ENCODE measurements around the gene CAPN12. TPM values are rescaled to one million over a fixed set of nuclear protein-coding genes. Genes with fewer than 3 reads are reported as not detected.
A peak's percentile ranks its signal among the peaks of the same experiment; 100 is the strongest.
"Not testable (repeated sequence)": the region's sequence is repeated elsewhere in the genome, so short reads cannot be mapped to it uniquely, and the experiment has no call there.

The CAPN12 gene
- total and polyA plus RNA-seq, 2 of the 4 experiments (the other 2 are of a cell fraction): 0.18 to 0.97 TPM

- H3K4me1 ChIP-seq (ENCODE audit: control insufficient read depth, insufficient read depth, low read length); H3K4me3 ChIP-seq (ENCODE audit: insufficient read depth, low read depth, low read length); H3K79me1 ChIP-seq (ENCODE audit: low read depth in 1 of 2, low read length in 2 of 2); CTCF ChIA-PET; ATAC-seq (ENCODE audit: low read depth); H3K4me2 ChIP-seq (ENCODE audit: low read depth, low read length); H2BK20ac ChIP-seq (ENCODE audit: low read depth, low read length); H2BK5ac ChIP-seq (ENCODE audit: low read depth, low read length, poor library complexity, severe bottlenecking); H3K27ac ChIP-seq (ENCODE audit: insufficient read depth, low read length); H3K18ac ChIP-seq (ENCODE audit: low read depth, low read length); H2BK15ac ChIP-seq (ENCODE audit: low read depth, low read length); dilution Hi-C loops (cut with HindIII; ENCODE audit: low sequenced_read_pairs, unreplicated experiment); H2AK9ac ChIP-seq (replicated peaks; ENCODE audit: low read depth, low read length, poor library complexity); H3K4ac ChIP-seq (ENCODE audit: low read depth, low read length); BruUV-seq (replicated peaks); H4K91ac ChIP-seq (ENCODE audit: insufficient read depth, low read depth, low read length); H4K5ac ChIP-seq (ENCODE audit: low read depth, low read length); H4K20me1 ChIP-seq (ENCODE audit: insufficient read depth, low read length); H2AFZ ChIP-seq (replicated peaks; ENCODE audit: low read length, poor library complexity); H3K9me1 ChIP-seq (ENCODE audit: insufficient read depth, low read length); H3K14ac ChIP-seq (replicated peaks; ENCODE audit: low read depth, low read length); in situ Hi-C loops (cut with MboI; ENCODE audit: low sequenced_read_pairs); H3K9me3 ChIP-seq (ENCODE audit: control insufficient read depth, insufficient read depth, low read length); H2BK120ac ChIP-seq (ENCODE audit: low read depth, low read length); H2AK5ac ChIP-seq (ENCODE audit: low read depth, low read length); H4K8ac ChIP-seq (ENCODE audit: low read depth in 2 of 2, low read length in 2 of 2); H3K36me3 ChIP-seq (ENCODE audit: control insufficient read depth, insufficient read depth, low read length); H3K9ac ChIP-seq (ENCODE audit: low read depth, low read length); H3K56ac ChIP-seq (ENCODE audit: extremely low read depth, insufficient read depth, low read length); H3K23ac ChIP-seq (ENCODE audit: low read depth, low read length); intact Hi-C loops (cut with micrococcal nuclease); DNase-seq; H3K27me3 ChIP-seq (ENCODE audit: control insufficient read depth, insufficient read depth, low read length): not testable (repeated sequence)
- TF ChIP-seq CEBPB (IDR thresholded peaks at IDR 0.05; ENCODE audit: low read depth, low read length): 0 out of 2 replicates have a peak, but pooled peaks have one; percentile 36
- POLR2A ChIA-PET (ENCODE audit: unreplicated experiment): interaction anchor here (0.6 kb wide), 2 partner anchors 17 to 126 kb away, joined by 5 to 8 read pairs; no protein-coding TSS in a partner anchor
- WGBS, 2 experiments (ENCODE audit: extremely low coverage in 2 of 2, insufficient read length in 1 of 2): no CpG with 5 or more reads among the region's 3 CpGs
These were observed 41.8 kb upstream of the CAPN12 start for GRCh38 chr19:38786061-38786460.

All from IMR-90 (cell line).